ENCODE data around the gene EGFR. TPM values are rescaled to one million over a fixed set of nuclear protein-coding genes. Genes with fewer than 3 reads are reported as not detected.

Gene EGFR
- total RNA-seq, 2 donors from 2014 or later, result 78.3 to 112 TPM

DNA sequence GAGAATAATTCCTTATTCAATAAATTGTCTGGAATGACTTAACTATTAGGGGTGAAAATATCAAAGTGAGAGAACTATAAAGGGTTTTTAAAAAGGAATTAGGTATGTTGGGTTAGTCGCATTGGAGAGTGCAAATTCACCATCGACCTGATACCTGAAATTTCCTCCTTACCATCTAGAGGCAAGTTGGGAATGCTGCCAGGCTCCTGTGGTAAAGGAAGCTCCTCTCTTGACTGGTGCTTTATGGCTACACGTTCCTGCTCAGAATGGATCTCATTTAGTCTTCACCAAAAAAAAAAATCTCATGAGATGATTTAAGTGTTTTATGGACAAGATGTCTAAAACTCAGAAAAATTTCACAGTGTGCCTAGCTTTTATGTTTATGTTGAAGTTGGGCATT lies 129.8 kb downstream of the EGFR start:
- intact Hi-C loops (cut with DNase I), result no loop called here
- no peak for TF ChIP-seq POLR2A (IDR thresholded peaks at IDR 0.05)
- TF ChIP-seq CTCF (IDR thresholded peaks at IDR 0.05), result no peak
- no peak for TF ChIP-seq POLR2AphosphoS5 (IDR thresholded peaks at IDR 0.05)
- WGBS, result 56% methylated on average over 3 of the region's 3 CpGs
- Histone ChIP-seq H3K9me3 (no peaks in the 10 kb centered on the region), H3K4me3 (no peak overlapping the region), H3K27me3 (replicated peaks; ENCODE audit: insufficient read depth) (no peaks in the 10 kb centered on the region), H3K36me3 (no peaks in the 10 kb centered on the region), H3K4me1 (replicated peaks) (no peaks in the 10 kb centered on the region), H3K27ac (no peak overlapping the region)
- DNase-seq (ENCODE audit: low spot score), result no peak

GRCh38 chr7:55149001-55149400 lies 130.2 kb downstream of the EGFR start:
- H3K27me3 ChIP-seq (replicated peaks; ENCODE audit: insufficient read depth), result no peaks in the 10 kb centered on the region
- WGBS, result 91% methylated on average over 1 of the region's 1 CpG
- H3K4me3 ChIP-seq, result no peak overlapping the region
- H3K36me3 ChIP-seq, result peaks cover 0 to under 1% of the 10 kb centered on the region in 2 donors
- no peak for TF ChIP-seq CTCF (IDR thresholded peaks at IDR 0.05)
- TF ChIP-seq POLR2AphosphoS5 (IDR thresholded peaks at IDR 0.05), result no peak
- TF ChIP-seq POLR2A (IDR thresholded peaks at IDR 0.05), result no peak
- no peak overlapping the region for H3K27ac ChIP-seq
- intact Hi-C loops (cut with DNase I), result no loop called here
- no peak for DNase-seq (ENCODE audit: low spot score)
- H3K4me1 ChIP-seq (replicated peaks), result no peaks in the 10 kb centered on the region
- H3K9me3 ChIP-seq, result no peaks in the 10 kb centered on the region

DNA sequence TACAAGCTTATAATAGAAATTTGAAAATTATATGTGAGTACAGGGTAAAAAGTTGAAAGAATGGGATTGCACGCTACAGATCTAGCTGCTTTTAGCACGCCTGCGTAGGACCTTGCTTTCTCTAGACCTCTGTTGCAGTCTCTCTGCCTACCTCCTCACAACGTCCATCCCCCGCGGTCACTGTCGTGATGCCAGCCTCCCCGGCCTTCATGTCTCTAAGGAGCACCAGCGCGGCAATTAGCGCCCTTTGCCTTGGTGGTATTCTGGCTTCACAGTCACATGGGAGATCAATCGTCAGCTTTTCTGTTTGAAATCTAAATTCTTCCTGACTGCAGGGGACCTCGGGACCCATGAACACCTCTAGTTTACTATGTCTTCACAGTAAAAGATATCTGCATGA lies 131.3 kb downstream of the EGFR start:
- no peak overlapping the region for H3K27ac ChIP-seq
- H3K4me1 ChIP-seq (replicated peaks), result no peaks in the 10 kb centered on the region
- peaks cover 0 to 6% of the 10 kb centered on the region in 2 donors for H3K36me3 ChIP-seq
- DNase-seq (ENCODE audit: low spot score), result no peak
- H3K9me3 ChIP-seq, result no peaks in the 10 kb centered on the region
- no peak overlapping the region for H3K4me3 ChIP-seq
- 90% methylated on average over 13 of the region's 13 CpGs for WGBS
- H3K27me3 ChIP-seq (replicated peaks; ENCODE audit: insufficient read depth), result no peaks in the 10 kb centered on the region
- no peak for TF ChIP-seq POLR2AphosphoS5 (IDR thresholded peaks at IDR 0.05)
- TF ChIP-seq POLR2A (IDR thresholded peaks at IDR 0.05), result no peak
- no peak for TF ChIP-seq CTCF (IDR thresholded peaks at IDR 0.05)
- intact Hi-C loops (cut with DNase I), result no loop called here

- TF ChIP-seq CTCF (IDR thresholded peaks at IDR 0.05), result no peak
- no peak for TF ChIP-seq POLR2A (IDR thresholded peaks at IDR 0.05)
- TF ChIP-seq POLR2AphosphoS5 (IDR thresholded peaks at IDR 0.05), result no peak
- H3K27ac ChIP-seq, result no peak overlapping the region
- no peaks in the 10 kb centered on the region for H3K27me3 ChIP-seq (replicated peaks; ENCODE audit: insufficient read depth)
- no peak for DNase-seq (ENCODE audit: low spot score)
- 80% methylated on average over 8 of the region's 8 CpGs for WGBS
- H3K4me1 ChIP-seq (replicated peaks), result no peaks in the 10 kb centered on the region
- H3K4me3 ChIP-seq, result no peak overlapping the region
- intact Hi-C loops (cut with DNase I), result no loop called here
- H3K36me3 ChIP-seq, result peaks cover 0 to 6% of the 10 kb centered on the region in 2 donors
- no peaks in the 10 kb centered on the region for H3K9me3 ChIP-seq
These were observed 132.1 kb downstream of the EGFR start for GRCh38 chr7:55150709-55151451.

DNA sequence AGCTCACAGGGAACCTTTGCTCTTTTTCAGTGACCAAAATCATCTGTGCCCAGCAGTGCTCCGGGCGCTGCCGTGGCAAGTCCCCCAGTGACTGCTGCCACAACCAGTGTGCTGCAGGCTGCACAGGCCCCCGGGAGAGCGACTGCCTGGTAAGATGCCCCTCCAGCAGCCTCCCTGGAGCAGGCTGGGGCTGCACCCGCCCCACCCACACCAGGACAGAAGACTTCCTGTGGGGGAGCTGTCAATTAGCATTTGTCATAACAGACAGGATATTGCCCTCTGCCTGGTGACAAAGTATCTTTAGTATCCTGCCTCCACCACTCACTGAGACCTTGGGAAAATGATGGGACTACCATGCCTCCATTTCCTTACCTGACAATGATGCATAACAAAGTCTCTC lies 133.7 kb downstream of the EGFR start:
- no peak for DNase-seq (ENCODE audit: low spot score)
- TF ChIP-seq CTCF (IDR thresholded peaks at IDR 0.05), result no peak
- TF ChIP-seq POLR2AphosphoS5 (IDR thresholded peaks at IDR 0.05), result no peak
- no peak for TF ChIP-seq POLR2A (IDR thresholded peaks at IDR 0.05)
- intact Hi-C loops (cut with DNase I), result no loop called here
- Histone ChIP-seq H3K4me3 (no peak overlapping the region), H3K36me3 (peaks cover 0 to 6% of the 10 kb centered on the region in 2 donors), H3K9me3 (no peaks in the 10 kb centered on the region), H3K4me1 (replicated peaks) (no peaks in the 10 kb centered on the region), H3K27me3 (replicated peaks; ENCODE audit: insufficient read depth) (no peaks in the 10 kb centered on the region), H3K27ac (no peak overlapping the region)
- 87% methylated on average over 6 of the region's 6 CpGs for WGBS

Data from prostate gland (tissue), 2 donors.